Smooth muscle cell (in vitro differentiated cells): ENCODE measurements around the gene AZGP1. TPM values are rescaled to one million over a fixed set of nuclear protein-coding genes. Genes with fewer than 3 reads are reported as not detected.
"Not testable (repeated sequence)": the region's sequence is repeated elsewhere in the genome, so short reads cannot be mapped to it uniquely, and the experiment has no call there.

Experiments used
- DNase-seq: peaks from one replicate; lab custom pipeline; 2025; ENCODE audit not compliant: unreplicated experiment; lab: John Stamatoyannopoulos, UW
- H2AFZ ChIP-seq: fragments of 200-600 bp; sonication (generic); 2 replicates; pipeline ENCODE4 v1.6.0; 2016; ENCODE audit warnings: antibody characterized with exemption, low read depth, mild to moderate bottlenecking
- H3F3A ChIP-seq: fragments of 200-600 bp; sonication (generic); 2 replicates; pipeline ENCODE4 v1.6.0; 2017; ENCODE audit warnings: antibody characterized with exemption, low read depth
- H3K27ac ChIP-seq: fragments of 200-600 bp; sonication (generic); 2 replicates; pipeline ENCODE4 v1.5.1; 2016; ENCODE audit warnings: low read depth, mild to moderate bottlenecking
- H3K27me3 ChIP-seq: fragments of 200-600 bp; sonication (generic); 2 replicates; pipeline ENCODE4 v1.6.1; 2016; ENCODE audit warnings: low read depth, mild to moderate bottlenecking
- H3K36me3 ChIP-seq: fragments of 200-600 bp; sonication (generic); 2 replicates; pipeline ENCODE4 v1.5.1; 2016; ENCODE audit warnings: low read depth
- H3K4me1 ChIP-seq: fragments of 200-600 bp; sonication (generic); 2 replicates; pipeline ENCODE4 v1.5.1; 2016; ENCODE audit warnings: low read depth
- H3K4me2 ChIP-seq: fragments of 200-600 bp; sonication (generic); 2 replicates; pipeline ENCODE4 v1.6.0; 2016; ENCODE audit warnings: mild to moderate bottlenecking
- H3K4me3 ChIP-seq: fragments of 200-600 bp; sonication (generic); 2 replicates; pipeline ENCODE4 v1.5.1; 2016; ENCODE audit warnings: mild to moderate bottlenecking
- H3K79me2 ChIP-seq: fragments of 200-600 bp; sonication (generic); 2 replicates; pipeline ENCODE4 v1.6.0; 2016; ENCODE audit warnings: low read depth, mild to moderate bottlenecking
- H3K9ac ChIP-seq: fragments of 200-600 bp; sonication (generic); 2 replicates; pipeline ENCODE4 v1.6.0; 2016; ENCODE audit warnings: low read depth
- H3K9me3 ChIP-seq: fragments of 200-600 bp; sonication (generic); replicated peaks from 2 replicates; pipeline ENCODE4 v1.5.1; 2016; ENCODE audit warnings: low read depth
- H4K20me1 ChIP-seq: fragments of 200-600 bp; sonication (generic); 2 replicates; pipeline ENCODE4 v1.6.0; 2016; ENCODE audit warnings: low read depth
- WGBS: methylation state at CpG from one replicate; pipeline ENCODE4 v1.1.7; 2016; ENCODE audit warnings: low lambda C conversion rate; 5-methylcytosine and 5-hydroxymethylcytosine counted together
- polyA plus RNA-seq: library from polyadenylated mRNA; unstranded; fragments of >200 nt; fragmentation: Nextera tagmentation; extraction: Ambion mirVana; gene quantifications from 2 replicates; pipeline ENCODE4 v1.2.1, GENCODE V29; 2016
- total RNA-seq: library from RNA; depleted of rRNA; stranded (reverse); fragments of >200 nt; gene quantifications from 2 replicates; pipeline ENCODE4 v1.2.3, GENCODE V29; 2014
- TF ChIP-seq, protein P1 (sequence below): fragments of 200-600 bp; sonication (generic); IDR thresholded peaks from 2 replicates; pipeline ENCODE4 v1.5.1; 2017; ENCODE audit warnings: borderline replicate concordance, mild to moderate bottlenecking, antibody characterized with exemption; ENCODE audit not compliant: insufficient read depth, poor library complexity, severe bottlenecking

Gene AZGP1
- total and polyA plus RNA-seq, 2 experiments from 2014 or later: 0.94 TPM; not detected in 1

DNA sequence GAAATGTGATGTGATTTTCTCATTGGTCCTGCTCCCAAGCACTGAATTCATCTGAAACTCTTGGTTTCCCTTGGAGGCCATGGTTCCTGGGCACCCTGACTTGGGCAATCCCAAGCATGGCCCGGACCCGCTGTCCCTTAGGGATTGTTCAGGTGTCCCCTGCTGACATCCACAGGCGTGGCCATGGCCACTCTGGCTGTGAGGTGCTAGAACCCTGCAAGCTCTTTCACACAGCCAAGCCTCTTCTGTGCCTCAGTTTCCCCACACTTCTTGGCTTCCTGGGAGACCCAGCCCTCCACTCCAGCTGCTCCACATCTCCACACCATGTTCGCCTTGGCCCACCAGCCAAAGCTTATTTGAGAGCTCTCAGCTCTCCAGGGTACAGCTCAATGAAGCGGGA is 12.0 kb upstream of the AZGP1 start:
- H3K4me2 ChIP-seq: no peak overlapping the region
- DNase-seq: no peak
- H3K79me2 ChIP-seq: no peaks in the 10 kb centered on the region
- H3K4me3 ChIP-seq: no peak overlapping the region
- TF ChIP-seq, protein P1, sequence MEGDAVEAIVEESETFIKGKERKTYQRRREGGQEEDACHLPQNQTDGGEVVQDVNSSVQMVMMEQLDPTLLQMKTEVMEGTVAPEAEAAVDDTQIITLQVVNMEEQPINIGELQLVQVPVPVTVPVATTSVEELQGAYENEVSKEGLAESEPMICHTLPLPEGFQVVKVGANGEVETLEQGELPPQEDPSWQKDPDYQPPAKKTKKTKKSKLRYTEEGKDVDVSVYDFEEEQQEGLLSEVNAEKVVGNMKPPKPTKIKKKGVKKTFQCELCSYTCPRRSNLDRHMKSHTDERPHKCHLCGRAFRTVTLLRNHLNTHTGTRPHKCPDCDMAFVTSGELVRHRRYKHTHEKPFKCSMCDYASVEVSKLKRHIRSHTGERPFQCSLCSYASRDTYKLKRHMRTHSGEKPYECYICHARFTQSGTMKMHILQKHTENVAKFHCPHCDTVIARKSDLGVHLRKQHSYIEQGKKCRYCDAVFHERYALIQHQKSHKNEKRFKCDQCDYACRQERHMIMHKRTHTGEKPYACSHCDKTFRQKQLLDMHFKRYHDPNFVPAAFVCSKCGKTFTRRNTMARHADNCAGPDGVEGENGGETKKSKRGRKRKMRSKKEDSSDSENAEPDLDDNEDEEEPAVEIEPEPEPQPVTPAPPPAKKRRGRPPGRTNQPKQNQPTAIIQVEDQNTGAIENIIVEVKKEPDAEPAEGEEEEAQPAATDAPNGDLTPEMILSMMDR: no peak
- no peaks in the 10 kb centered on the region for H4K20me1 ChIP-seq
- 88% methylated on average over 5 of the region's 5 CpGs for WGBS
- H3K27ac ChIP-seq: no peak overlapping the region
- H3K4me1 ChIP-seq: peaks cover 3% of the 10 kb centered on the region
- H3K9ac ChIP-seq: no peak overlapping the region
- H2AFZ ChIP-seq: no peak overlapping the region
- no peaks in the 10 kb centered on the region for H3K27me3 ChIP-seq
- H3K36me3 ChIP-seq: no peaks in the 10 kb centered on the region
- no peaks in the 10 kb centered on the region for H3K9me3 ChIP-seq
- no peaks in the 10 kb centered on the region for H3F3A ChIP-seq

DNA sequence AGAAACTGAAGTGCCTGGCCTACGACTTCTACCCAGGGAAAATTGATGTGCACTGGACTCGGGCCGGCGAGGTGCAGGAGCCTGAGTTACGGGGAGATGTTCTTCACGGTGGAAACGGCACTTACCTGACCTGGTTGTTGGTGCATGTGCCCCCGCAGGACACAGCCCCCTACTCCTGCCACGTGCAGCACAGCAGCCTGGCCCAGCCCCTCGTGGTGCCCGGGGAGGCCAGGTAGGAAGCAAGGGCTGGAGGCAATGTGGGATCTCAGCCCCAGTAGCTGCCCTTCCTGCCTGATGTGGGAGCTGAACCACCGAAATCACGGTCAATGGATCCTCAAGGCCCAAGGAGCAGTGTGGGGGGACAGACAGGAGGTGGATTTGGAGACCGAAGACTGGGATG is 11.5 kb upstream of the AZGP1 start:
- not testable (repeated sequence) for H4K20me1 ChIP-seq, H3K9me3 ChIP-seq, H2AFZ ChIP-seq, H3K36me3 ChIP-seq, H3K79me2 ChIP-seq, H3K9ac ChIP-seq, DNase-seq, H3K4me2 ChIP-seq, H3K27me3 ChIP-seq, H3K27ac ChIP-seq, H3K4me3 ChIP-seq, H3F3A ChIP-seq, H3K4me1 ChIP-seq
- 82% methylated on average over 9 of the region's 14 CpGs for WGBS

DNA sequence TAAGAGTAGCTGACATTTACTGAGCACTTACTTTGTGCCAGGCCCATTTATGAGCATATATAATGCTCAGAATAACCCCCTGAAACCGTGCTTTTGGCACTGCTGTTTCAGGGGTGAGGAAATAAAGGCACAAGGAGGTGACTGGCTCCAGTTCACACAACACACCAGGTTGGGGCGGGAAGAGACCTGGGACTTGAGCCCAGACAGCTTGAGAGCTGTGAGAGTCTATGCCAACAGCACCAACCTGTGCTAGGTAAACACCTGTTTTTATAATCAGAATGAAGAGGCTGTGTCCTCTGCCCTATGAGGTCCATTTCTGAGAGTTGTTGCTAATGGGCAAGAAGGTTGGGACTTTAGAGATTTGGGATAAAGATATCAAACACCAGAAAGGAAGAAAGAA is 8.8 kb upstream of the AZGP1 start:
- TF ChIP-seq, protein P1: no peak
- Histone ChIP-seq H4K20me1 (no peaks in the 10 kb centered on the region), H3K4me3 (no peak overlapping the region), H3K4me2 (no peak overlapping the region), H3K27ac (no peak overlapping the region), H3K79me2 (no peaks in the 10 kb centered on the region), H3K9me3 (no peaks in the 10 kb centered on the region), H3K27me3 (no peaks in the 10 kb centered on the region), H2AFZ (no peak overlapping the region), H3F3A (no peaks in the 10 kb centered on the region), H3K36me3 (no peaks in the 10 kb centered on the region), H3K4me1 (no peaks in the 10 kb centered on the region), H3K9ac (no peak overlapping the region)
- WGBS: 62% methylated on average over 2 of the region's 2 CpGs
- no peak for DNase-seq

GRCh38 chr7:99981066-99981465 is 5.2 kb upstream of the AZGP1 start:
- WGBS: 80% methylated on average over 7 of the region's 7 CpGs

DNA sequence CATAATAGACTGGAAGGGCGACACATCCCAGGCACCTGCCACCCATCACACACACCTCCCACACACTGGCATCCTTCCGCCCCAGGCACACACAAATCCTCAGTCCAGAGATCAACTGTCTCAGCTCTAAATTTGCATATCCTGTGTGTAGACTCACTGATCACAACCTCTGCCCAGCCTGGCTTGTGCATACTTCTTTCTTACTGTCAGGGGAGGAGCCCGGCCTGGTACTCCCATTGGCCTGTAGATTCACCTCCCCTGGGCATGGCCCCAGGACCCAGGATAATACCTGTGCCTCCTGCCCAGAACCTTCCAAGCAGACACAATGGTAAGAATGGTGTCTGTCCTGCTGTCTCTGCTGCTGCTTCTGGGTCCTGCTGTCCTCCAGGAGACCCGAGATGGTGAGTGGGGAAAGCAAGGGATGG is 4.6 kb upstream of the AZGP1 start:
- H2AFZ ChIP-seq, H3K9me3 ChIP-seq, H3K4me1 ChIP-seq, H3K27ac ChIP-seq, H3K9ac ChIP-seq, H3K4me2 ChIP-seq, H3K4me3 ChIP-seq, H3K27me3 ChIP-seq, H4K20me1 ChIP-seq, H3F3A ChIP-seq, H3K79me2 ChIP-seq, H3K36me3 ChIP-seq, DNase-seq: not testable (repeated sequence)
- 71% methylated on average over 4 of the region's 4 CpGs for WGBS

More at GRCh38 chr7:99981066-99981465, 5.2 kb upstream of the AZGP1 start:
- H3K36me3 ChIP-seq, H4K20me1 ChIP-seq, H3K79me2 ChIP-seq, H2AFZ ChIP-seq, H3K27me3 ChIP-seq, H3K4me3 ChIP-seq, H3F3A ChIP-seq, H3K4me2 ChIP-seq, H3K9ac ChIP-seq, H3K27ac ChIP-seq, H3K9me3 ChIP-seq, DNase-seq, H3K4me1 ChIP-seq: not testable (repeated sequence)
